Measurements from ENCODE around the gene GPR26.

GPR26 gene

DNA sequence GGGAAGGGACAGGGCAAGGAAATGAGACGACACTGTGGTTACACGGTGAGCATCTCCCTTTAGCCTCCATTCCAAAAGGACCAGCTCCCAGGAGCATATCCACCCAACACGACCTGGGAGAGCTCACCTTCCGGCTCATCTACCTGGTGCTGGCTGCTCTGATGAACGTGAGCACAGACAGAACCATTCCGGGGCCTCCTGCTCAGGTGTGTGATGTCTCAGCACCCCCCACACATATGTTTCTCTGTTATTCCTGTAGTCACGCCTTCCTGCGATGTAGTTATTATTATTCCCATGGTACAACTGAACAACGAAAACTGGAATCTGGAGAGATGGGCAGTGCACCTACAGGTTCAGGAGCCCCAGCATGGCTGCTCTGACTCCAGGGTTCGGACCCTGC, 20.5 kb upstream of the GPR26 start:
- no peak for DNase-seq

DNA sequence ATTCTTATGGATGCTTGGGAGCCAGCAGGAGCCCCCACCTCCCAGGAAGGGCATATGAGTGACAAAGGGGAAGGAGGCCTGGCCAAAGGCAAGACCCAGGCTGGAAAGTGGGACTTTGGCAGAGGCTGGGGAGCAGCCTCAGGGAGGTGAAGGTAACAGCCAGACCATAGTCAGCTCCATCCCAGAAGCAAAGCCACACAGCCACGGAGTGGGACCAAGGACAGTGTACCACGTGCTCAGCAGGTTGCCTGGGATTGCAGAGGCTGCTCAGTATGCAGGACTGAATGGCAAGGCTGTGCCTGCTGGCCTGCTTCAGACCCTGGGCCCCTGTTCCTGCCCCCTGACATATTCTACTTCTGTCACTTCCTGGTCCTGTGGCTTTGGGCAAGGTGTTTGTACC, 17.6 kb upstream of the GPR26 start:
- no peak for DNase-seq

GRCh38 chr10:123649676-123650075, 16.5 kb upstream of the GPR26 start:
- DNase-seq: no peak

GRCh38 chr10:123651421-123652047, 14.6 kb upstream of the GPR26 start:
- DNase-seq: no peak

DNA sequence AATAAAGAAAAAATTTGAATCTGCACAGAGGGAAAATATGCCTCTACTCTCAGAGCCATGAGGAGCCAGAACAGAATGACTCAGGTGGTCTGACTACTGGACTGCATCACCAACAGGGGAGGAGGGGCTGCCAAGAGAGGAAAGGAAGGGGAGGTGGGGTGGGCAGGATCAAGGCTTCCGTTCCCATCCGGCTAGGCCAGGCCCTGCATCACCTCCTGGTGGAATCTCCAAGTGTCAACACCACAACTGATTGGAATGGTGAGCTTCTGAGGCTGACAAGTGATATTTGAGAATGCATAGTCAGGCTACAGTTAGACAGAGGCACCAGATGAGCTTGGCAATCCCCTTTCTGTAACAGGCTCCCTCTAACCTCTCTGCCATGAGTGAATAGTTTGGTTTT, 10.4 kb upstream of the GPR26 start:
- DNase-seq: peak; percentile 52

DNA sequence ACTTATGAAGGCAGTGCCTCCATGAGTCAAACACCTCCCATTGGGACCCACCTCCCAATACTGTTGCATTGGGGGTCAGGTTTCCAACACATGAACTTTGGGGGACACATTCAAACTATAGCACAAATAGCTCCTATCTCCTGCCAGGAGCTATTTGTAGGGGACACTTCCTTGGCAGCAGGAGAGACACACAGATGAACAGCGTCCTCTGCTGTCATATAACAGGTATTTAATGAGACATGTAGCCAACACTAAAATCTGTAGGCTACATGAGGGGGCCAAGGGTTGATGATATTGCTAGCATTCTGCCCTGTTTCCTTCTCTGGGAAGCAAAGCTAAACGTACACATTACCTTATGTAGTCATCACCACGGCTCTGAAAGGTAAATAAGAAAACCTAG, 2.6 kb upstream of the GPR26 start:
- no peak for DNase-seq

GRCh38 chr10:123665491-123666286, 466 bp upstream of the GPR26 start:
- no peak for DNase-seq

GRCh38 chr10:123669886-123670285, 3.7 kb downstream of the GPR26 start:
- DNase-seq: peak; percentile 20

- DNase-seq: no peak
Observed at GRCh38 chr10:123673198-123673597, 7.0 kb downstream of the GPR26 start.

DNA sequence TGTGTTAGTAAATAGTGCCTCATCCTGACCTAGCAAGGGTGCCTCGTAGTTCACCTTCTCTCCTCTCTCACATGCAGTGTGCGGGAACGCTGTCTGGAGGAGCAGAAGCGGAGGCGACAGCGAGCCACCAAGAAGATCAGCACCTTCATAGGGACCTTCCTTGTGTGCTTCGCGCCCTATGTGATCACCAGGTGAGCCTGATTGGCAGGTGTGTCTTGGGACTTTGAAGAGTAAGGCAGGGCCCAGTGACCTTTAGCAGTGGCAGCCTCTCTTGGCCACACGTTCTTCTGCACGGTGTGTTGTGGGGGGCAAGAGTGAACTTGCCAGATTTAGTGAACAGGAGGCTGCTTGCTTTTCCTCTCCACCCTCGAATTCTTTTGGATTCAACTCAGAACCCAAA, 8.6 kb downstream of the GPR26 start:
- no peak for DNase-seq

DNA sequence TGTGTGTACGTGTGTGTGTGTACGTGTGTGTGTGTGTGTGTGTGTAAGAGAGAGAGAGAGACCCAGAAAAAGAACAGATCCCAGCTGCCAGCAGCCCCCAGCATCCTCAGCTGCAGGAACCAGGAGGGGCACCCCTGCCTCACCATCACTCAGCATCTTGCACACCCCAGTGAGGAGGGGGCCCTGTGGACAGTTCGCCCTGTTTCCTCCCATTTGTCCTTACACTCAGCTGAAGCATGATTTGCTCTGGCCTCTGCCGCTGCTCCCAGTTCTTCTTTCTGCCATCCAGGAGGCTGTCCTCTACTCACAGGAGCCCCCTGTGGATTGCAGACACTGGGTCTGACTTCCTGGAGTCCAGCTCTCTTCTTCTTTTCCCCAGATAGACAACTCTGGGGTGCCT, 9.7 kb downstream of the GPR26 start:
- no peak for DNase-seq

DNA sequence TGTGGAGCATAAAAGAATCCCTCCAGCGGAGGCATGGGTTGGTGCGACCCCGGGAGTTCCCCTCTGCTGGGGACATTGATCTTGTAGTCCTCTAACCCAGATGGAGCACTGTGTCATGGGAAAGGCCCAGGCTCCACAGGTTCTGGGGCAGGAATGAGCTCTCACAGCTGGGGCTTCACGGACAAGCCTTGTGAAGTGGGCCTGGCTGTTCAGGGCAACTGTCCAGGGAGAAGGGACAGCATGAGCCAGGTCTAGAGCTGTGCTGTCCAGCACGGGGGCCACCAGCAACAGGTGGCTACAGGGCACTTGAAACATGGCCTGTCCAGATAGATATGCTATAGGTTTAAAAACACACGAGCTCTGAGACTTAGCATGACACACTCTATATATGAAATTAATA, 11.4 kb downstream of the GPR26 start:
- DNase-seq: no peak

DNA sequence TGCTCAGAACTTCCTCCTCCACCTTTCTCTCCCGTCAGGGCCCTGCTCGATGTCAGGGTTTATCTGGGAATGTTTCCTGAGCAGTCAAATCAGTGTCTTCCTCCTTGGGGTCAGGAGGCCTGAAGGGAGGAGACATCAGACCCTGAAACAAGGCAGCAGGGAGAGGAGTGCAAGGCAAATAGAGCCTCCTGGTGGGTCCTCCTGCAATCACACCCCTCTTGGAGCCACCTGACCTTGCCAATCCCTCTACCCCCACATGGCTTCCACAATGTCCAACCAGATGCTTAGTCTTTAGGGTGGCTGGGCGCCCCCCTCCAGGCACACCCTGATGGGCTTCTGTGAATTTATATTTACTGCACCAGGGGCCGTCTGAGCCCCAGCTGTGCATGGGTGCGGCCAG, 12.2 kb downstream of the GPR26 start:
- no peak for DNase-seq

GRCh38 chr10:123681285-123681684, 15.1 kb downstream of the GPR26 start:
- DNase-seq: no peak

DNA sequence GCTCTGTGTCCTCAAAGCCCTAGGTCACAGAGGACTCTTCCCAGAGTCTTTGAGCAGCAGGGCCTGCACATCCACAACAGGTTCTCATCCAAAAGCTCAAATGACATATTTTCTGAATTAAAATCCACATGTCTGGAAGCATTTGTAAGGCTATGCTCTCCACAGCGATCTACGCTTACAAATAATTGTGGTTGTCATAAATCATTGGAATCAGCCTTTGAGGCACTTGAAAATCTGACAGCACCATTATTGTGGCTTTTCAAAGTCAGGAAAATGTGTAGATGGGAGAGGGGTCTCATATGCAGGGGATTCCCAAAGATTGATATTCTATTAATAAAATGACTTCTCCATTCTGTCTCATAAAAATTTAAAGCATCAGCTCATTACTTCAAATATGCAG, 16.3 kb downstream of the GPR26 start:
- peak; percentile 28 for DNase-seq

- DNase-seq: no peak
Observed at GRCh38 chr10:123683459-123683858, 17.3 kb downstream of the GPR26 start.

- DNase-seq: no peak
Observed at GRCh38 chr10:123683865-123684264, 17.7 kb downstream of the GPR26 start.

DNA sequence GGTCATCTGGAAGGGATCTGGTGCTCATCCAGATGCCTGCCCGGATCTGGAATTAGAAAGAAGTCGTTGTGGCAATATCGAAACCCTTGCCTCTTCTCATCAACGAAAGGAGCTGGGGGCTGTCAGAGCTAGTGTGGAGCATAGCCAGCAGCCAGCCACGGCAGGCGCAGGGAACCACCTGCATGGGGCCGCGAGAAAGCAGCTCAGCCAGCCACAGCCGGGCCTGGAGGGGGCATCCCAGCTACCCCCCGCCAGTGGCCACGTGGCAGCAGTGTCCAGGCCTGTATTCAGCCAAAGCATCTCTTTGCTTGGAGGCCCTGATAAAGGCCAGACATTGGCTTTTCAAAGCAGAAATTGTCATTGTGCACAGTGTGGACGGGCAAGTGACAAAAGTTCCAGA, 19.1 kb downstream of the GPR26 start:
- no peak for DNase-seq

GRCh38 chr10:123687758-123688157, 21.6 kb downstream of the GPR26 start:
- no peak for DNase-seq

DNA sequence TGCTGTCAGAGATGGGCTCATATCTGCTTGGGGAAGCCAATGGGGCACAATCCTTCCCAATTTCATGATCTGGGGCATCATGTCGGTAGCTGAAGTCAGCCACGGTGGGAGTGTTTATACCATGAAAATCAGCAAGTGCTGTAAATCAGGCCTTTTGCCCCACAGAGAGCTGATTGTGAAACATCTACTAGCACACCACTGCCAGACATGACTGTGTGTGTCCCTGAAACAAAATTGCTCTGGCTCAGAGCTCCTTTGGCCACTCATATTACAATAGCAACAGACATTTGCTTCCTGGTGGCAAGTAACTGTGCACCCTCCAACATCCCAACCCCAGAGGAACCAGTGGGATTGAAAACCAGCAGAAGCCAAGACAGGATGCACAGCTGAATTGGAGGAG, 23.7 kb downstream of the GPR26 start:
- no peak for DNase-seq

DNA sequence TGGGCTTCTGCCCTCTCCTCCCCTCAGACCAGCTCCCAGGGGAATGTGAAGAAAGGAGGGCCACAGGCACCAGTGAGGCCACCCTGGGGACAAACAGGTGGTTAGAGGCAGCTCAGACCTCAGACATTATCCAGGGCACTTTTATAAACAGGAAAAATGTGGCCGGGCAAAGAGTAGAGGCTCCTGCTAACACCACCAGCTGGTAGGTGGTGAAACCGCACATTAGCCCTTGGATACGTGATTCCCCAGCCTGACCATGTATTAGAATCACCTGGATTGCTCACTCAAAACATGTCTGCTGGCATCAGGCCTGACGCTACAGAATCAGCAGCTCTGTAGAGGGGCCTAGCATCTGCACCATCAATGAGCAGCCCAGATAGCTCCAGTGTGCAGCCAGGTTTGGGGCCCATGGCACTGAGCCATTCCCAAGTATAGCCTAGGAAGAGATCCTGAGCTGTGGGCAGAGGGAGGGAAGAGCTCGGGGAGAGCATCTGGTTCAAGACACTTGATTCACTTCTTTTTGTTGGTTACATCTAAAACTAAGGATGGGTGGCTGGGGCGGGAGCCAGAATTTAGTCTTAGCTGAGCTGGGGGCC, 37.1 kb downstream of the GPR26 start:
- DNase-seq: no peak

GRCh38 chr10:123704076-123704475, 37.9 kb downstream of the GPR26 start:
- DNase-seq: no peak

GRCh38 chr10:123704812-123705211, 38.7 kb downstream of the GPR26 start:
- no peak for DNase-seq

- DNase-seq: no peak
Observed at GRCh38 chr10:123706236-123706635, 40.1 kb downstream of the GPR26 start.

Data from fibroblast of skin of abdomen (primary cell).